Suppressor macrophage treated with lipopolysaccharide for 4 hours (primary cell): ENCODE measurements around the gene PACRG.
A peak's percentile ranks its signal among the peaks of the same experiment; 100 is the strongest.

Experiments used
- DNase-seq: peaks from one replicate; pipeline ENCODE4 v3.0.0-alpha.2; 2020

The PACRG gene

DNA sequence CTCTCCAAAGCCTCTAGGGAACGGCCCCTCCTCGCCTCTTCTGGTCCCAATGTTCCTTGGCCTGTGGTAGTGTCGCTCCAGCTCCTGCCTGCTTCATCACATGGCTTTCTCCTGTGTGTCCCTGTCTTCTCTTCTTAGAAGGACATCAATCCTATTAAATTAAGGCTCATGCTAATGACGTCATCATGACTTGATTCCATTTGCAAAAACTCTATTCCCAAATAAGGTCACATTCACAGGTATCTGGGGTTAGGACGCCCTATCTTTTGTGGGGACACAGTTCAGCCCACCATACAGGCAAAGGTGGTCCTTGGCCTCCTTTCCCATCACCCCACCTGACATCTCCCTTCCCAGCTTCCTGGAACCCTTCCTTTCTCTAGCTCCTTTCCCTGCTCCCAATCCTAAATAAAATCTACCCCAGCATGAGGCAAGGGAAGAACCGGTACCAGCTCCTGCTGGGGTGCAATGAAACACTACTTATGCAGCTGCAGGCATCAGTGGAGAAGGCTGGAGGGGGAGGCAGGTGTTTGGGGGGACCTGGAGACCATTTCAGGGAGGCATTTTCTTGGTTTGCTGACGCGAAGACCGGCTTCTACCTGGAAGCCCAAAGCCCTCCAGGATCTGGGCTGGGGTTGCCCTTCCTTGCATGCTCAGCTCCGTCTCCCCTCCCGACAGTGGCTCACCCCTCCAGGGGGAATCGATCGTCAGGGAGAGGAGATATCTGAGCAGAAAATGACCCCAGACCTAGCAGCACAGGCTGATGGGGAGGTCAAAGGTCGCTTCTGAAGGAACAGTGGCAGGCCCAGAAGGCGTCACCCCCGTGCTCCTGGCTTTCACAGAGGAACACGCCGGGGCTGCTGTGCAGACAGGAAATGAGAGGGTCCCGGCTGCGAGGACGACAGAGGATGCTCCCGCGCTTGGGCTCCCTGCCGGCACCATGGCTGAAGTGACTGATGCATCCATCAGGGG lies 615.1 kb downstream of the PACRG start:
- DNase-seq: no peak

DNA sequence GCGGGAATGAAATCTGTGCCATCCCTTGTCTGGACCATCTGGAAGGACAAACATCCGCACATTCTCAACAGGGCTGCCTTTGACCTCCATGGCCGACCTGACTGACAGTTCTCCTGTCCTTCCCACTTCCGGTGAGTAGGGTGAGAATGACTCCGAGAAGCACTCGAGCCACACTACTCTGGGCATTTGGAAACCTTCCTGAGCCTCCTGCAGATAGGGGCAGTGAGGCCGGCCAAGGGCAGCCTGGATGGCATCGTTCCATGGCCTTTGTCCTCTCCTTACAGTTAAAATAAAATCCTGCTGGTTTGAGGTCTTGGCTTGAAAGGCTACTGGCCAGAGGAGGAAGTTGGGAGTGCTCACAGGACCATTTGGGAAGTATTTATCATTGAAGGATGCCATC lies 615.8 kb downstream of the PACRG start:
- no peak for DNase-seq

DNA sequence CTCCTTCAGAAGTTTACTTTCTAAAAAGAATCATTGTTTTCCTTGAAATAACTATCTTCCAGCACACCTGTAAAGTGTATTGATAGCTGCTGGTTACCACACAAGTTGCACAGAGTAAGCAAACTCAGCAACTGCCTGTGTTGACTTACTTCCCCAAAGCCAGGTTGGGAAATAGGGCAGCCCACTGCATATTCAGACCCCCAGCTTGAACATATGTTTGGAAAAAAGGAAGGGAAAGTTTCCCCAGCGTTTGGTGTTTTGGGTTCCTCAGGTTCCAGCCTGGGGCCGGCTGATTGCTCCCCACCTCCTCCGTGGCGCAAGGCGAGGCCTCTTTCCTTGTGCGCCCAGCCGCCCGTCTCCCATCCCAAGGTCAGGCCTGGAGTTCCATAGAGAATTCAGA lies 616.6 kb downstream of the PACRG start:
- DNase-seq: peak; percentile 33

DNA sequence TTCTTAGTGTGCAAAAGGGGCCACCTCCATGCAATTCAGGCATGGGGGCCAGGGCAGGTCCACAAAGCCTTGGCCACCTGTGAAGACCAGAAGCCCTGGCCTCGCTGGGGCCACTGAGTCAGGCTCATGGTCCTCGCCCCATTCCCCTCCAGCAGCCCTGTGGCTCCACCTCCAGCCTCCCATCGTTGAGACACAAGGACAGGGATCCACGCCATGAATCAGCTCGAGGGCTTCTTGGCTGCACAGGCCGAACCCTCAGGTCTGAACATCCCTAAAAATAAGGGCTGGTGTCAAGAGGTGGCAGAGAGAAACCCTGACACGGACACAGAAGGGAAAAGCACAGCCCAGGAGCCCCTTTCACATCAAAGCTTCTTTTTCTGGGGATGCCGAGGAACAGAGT lies 618.2 kb downstream of the PACRG start:
- no peak for DNase-seq

DNA sequence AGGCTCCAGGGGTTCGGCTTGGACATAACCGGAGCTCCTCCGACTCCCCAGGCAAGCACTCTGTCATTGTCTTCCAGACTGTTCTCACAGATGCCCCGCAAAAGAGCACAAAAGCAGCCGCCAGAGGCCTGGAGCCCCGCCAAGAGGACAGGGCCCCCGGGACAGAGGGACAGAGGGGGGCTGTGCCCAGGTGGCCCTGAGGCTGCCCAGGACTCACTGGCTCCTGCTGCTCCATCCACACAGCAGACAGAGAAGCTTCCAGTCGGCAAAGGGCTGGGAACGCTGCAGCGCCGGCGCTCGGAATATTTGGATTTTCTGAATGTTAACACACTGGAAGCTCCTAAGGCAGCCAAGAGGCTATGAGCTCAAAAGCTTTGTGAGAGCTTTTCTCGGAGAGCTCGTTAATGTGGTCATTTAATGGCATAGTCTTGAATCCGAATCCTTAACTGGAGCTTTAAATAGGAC lies 618.8 kb downstream of the PACRG start:
- no peak for DNase-seq

DNA sequence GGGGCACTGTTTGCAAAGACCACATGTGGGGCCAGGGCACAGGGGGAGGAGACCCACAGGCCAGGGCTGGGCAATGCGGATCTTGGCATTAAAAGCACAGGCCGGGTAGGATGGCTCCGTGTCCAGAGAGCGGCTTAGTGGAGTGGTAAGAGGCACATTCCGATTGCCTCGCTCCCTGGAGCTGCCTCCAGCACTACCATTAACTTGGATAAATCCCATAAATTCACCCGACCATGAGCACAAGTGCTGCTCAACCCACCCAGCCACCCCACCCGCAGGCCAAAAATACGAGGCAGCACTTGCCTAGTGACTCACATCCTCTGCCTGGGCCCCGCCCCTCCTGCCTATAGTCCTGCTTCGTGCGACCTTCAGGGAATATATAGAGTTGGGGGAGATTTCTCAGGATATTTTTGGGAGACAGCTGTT lies 619.3 kb downstream of the PACRG start:
- DNase-seq: peak; percentile 26

DNA sequence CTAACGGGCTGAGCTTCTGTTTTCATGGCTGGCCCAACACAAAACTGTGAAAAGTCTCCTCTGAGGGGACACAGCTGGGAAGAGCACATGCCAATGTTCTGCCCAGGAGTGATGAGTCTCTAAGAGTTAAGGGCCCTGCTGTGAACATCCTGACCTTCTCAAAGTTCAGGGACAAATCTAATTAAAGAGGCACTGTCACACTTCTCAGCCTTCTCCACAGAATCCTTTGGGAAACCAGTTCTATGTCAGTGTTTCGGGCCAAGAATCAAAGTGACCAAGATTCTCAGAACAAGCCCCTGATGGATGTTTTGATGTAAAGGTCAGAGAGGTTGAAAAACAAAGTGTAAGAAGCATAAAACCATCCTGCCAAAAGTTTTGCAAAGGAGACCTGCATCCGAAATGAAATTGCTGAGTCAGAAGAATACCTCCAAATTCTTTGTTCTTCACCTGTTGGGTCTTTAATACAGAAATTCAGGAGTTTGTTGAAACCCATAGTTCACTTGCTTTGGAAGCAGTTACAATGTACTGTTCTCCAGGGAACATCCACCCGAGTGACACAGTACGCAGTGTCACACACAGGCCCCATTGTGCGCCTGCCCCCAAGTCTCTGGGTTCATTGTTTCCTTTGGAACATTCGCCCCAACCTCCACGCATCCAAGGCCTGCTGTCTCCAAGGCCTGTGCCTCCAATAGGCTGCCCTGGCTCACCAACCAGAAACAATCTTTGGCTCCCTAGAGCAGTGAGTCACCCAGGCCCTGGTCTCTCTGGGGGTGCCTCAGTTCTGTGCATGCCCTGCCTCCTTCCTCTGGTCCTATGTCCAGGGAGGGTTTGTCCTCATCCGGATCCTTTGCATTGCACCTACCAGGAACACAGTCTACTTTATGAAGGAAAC lies 621.3 kb downstream of the PACRG start:
- DNase-seq: no peak

DNA sequence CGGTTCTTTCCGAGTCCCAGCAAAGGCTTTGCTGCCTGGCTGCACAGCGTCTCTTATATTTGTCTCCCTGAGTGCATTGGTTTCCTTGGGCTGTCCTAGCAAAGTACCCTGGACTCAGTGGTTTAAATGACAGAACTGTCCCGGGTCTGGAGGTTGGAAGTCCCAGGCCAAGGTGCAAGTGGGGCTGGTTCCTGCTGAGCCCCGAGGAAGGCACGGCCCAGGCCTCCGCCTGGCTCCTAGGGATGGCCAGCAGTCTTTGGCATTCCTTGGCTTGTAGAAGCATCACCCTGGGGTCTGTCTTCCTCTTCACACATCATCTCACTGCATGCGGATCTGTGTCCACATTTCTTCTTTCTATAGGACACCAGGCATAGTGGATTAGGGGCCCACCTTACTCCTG lies 621.9 kb downstream of the PACRG start:
- DNase-seq: no peak

DNA sequence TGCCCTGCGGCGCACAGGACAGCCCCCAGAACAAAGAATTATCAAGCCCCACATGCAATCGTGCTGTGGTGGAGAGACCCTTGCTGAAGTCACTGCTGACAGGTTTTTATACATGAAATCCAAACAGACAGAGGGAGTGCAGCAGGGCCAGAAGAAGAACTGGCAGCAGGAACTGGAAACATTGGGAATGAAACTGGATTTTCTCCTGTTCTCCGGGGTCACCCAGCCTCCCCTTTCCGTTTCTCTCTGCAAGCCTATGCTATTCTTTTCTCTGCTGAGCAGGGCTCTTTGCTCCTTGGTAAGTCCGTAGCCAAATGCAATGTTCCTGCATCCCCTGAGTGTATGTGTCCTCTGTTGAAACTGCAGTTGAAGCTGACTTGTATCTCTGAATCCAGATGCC lies 623.2 kb downstream of the PACRG start:
- no peak for DNase-seq

DNA sequence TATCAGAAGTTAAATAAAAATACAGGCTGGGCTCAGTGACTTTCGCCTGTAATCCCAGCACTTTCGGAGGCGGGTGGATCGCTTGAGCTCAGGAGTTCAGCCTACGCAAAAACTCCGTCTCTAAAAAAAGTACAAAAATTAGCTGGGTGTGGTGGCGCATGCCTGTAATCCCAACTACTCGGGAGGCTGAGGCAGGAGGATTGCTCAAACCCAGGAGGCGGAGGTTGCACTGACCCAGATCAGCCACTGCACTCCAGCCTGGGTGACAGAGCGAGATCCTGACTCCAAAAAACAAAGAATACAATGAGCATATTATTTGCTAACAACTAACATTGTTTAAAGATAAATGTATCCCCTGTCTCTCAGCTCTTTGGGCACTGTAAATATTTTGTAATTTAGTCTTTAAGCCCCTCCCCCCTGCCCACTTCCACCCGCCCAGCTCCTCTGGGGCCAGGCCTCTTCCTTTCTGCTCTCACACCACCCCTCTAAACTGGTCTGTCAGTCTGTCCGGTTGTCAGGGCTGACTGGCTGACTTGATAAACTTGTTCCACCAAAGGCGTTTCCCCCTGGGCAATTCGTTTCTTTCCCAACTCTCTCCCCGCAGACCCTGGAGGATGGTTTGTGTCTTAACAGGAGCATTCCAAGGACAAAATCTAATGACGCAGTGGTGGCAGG lies 624.4 kb downstream of the PACRG start:
- peak; percentile 39 for DNase-seq

DNA sequence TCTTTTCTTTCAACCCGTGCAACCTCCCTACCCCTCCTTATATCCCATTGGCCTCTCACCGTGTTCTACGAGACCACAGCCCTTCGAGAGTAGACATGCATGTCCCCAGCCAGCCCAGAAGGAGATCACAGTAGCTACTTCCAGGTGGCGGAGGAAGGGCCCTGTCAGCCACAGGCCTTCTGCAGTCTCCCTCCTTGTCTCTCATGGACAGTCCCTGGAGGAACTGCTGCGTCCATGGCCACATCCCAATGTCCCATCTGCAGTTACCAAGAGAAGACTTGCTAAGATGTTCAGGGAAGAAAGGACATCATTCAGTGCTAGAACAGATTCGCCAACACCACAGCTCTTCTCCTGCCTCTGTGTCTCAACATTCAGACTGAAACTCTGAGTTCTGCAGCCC lies 625.2 kb downstream of the PACRG start:
- DNase-seq: no peak

DNA sequence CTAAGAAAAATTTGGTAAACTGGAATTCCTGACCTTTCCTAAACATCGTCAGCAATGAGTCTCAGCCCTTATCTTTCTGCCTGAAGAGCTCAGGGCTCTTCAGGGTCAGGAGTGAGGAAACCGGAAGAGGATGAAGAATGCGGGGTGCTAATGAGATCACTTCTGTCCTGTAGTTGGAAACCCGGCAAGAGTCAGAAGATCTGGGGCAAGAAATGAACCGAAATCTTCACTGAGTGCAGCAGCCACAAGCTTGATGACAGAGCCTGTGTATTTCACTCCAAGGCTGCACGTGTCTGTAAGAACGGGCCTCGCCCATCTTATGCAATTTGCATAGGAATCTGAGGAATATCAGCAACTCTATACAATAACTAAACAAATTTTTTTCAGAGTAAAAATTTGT lies 626.3 kb downstream of the PACRG start:
- DNase-seq: peak; percentile 96

DNA sequence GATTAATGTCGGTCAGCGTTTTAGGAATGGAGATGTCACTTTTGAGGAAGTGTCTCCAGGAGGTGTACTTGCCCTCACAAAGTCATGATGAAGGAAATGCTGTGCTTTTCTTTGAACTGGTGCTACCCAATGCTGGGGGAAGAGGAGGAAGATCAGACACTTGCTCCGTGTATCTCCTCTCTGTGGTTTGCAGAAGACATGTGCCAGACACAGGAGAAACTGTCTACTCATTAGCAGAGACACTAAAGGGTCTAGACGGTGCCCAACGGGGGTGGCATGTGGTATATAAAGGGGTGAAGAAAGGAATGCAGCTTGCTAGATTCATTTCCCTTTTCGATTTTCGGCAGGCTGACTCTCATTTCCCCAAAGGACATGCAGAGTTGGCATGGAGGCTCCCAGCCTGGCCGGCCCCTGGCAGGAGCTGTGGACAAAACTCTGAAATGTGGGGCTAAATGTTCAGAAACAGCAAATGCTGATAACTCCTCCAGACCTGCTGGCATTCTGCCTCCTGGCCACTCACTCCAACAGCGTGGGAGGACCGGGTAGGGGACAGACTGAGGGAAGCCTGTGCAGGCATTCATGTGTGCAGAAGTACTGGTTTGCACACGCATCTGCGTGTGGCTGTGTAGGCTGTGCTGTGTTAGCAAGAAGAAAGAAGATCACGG lies 627.1 kb downstream of the PACRG start:
- peak; percentile 85 for DNase-seq

DNA sequence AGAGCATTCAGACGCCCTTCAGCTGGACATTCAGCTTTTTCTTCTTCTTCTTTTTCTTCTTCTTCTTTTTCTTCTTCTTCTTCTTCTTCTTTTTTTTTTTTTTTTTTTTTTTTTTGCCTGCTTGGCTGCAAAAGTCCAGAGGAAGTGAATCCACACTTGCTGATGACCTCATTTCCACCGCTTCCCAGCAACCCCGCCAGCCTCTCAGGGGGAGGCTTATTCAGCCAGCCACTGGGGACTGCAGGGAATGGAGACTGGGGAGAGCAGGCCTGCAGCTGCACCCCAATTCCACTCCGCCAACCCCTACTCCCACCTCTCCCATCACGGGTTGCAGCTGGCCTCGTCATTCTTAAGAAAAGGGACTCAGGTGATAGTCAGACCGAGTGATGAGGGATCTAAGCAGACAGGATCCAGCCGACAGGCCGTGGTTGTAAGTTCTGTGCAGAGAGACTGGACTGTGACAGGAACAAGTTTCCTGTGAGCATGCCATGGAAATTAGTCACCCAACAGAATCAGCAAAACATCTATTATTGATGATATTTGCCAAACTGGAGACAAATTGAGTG lies 627.7 kb downstream of the PACRG start:
- peak; percentile 91 for DNase-seq

DNA sequence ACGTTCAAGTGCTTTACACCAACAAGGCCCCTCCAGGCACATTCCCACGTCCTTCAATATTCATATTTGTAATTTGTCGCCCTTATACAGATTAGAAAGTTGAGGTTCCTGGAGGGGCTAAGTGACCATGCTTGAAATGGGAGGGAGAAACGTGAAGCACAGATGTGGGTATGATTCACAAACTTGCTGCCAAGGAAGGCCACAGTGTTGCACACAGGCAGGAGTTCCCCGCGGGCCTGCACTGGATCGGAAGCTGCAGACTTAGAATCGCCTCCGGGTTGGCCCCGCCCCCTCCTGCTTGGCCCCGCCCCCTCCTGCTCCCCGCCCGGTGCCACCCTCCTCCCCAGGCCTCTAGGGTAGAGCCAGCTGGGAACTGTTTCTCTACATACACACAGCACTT lies 628.5 kb downstream of the PACRG start:
- peak; percentile 91 for DNase-seq

DNA sequence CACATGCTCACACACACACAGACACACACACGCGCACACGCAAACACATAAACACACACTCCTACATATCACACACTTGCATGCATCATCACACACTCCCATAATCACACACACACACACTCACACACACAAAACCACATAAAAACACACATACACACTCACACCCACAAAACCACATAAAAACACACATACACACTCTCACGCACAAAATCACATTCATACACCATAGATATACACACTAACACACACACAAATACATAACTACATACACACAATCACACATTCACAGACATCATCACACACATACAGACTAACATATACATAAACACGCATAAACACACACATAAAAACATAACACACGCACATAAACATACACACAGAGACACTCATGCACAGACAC lies 629.0 kb downstream of the PACRG start:
- no peak for DNase-seq

DNA sequence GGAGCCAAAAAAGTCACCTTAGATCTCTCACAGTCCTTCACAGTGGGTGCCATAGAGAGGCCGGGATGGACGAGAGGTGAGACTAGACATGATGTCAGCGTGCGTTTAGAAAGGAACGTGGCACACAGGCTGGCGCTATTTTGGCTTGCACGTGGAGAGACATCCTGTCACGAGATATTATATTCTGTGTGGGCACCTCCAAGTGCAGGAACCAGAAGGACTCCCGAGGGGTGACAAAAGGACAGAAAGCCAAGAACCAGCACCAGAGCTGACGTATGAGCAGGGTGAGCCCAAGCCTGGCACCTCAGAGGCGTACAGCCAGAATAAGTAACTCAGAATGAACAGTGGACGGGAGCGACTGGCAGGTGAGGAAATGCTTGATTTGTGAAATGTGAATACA lies 636.9 kb downstream of the PACRG start:
- DNase-seq: no peak
